Right hindlimb (tissue), 1 donor: ENCODE data around the gene PIBF1.
"Not testable (repeated sequence)": the region's sequence is repeated elsewhere in the genome, so short reads cannot be mapped to it uniquely, and the experiment has no call there.

Source experiments
- DNase-seq: peaks from one replicate; pipeline ENCODE4 v3.0.0-alpha.2; 2018

PIBF1 gene

GRCh38 chr13:72931311-72931710 lies 149.4 kb downstream of the PIBF1 start:
- no peak for DNase-seq

DNA sequence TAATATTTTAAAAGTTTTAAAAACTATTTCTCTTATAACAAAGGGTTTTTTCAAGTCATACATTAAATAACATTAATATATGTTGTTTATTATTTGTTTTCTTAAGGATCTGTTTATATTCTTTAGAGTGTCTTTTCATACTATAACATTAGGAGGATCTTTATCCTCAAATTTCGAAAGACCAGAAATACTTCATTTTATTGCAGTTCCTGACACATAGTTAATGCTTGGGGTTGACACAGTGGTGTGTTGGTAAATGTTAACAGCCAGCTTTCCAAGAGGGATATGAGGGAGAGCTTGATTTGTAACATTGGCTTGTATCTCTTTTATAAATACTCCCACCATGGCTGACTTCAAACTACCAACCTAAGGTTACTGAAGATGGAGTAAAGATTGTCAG lies 150.3 kb downstream of the PIBF1 start:
- no peak for DNase-seq

GRCh38 chr13:72946267-72946666 lies 164.3 kb downstream of the PIBF1 start:
- DNase-seq, result not testable (repeated sequence)

DNA sequence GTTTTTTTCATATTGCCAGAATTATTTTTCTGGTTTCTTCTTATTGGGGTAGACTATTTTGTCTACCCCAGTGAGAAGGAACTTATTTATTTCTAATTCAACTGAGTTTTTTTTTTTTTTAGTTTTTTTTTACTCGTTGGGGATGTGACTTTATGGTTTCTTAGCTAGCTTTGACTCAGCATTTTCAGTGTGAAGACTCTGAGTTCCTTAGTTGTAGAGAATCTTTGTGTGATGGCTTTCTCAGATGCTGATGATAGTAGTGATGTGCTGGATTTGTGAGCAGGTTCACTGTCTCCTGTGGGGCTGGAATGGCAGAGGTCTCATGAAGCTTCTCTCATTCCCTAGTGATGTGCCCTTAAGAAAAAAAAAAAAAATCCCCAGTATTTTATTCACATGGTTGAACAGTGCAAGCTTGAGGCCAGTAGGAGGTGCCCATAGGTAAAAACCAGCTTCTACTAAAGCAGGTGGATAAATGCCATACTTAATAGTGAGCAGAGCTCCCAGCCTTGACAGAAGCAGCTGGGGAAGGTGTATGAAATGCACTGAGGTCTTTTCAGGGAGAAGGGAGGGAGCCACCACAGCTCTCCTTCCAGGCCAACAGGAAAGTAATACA lies 170.7 kb downstream of the PIBF1 start:
- no peak for DNase-seq

GRCh38 chr13:72953391-72953965 lies 171.5 kb downstream of the PIBF1 start:
- DNase-seq, result no peak

DNA sequence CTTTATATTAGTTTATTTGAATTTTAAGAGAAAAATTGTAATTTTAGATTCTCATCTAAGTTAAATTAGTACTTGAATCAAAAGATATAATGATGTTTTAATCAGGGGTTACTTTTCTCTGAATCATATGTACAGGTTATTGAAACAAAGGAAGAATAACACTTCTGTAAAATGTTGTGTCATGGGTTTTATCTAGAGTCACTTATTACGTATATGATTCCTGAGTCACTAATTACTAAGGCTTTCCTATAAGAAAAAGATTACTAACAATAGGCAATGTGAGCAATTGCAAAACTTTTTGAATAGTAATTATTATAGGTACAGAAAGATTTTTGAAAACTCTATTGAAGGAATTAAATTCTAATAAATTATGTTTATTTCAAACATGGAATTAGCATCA lies 177.7 kb downstream of the PIBF1 start:
- no peak for DNase-seq

- DNase-seq, result no peak
Measured at GRCh38 chr13:72960114-72960513, 178.2 kb downstream of the PIBF1 start.

GRCh38 chr13:72960541-72960940 lies 178.6 kb downstream of the PIBF1 start:
- DNase-seq, result no peak

- DNase-seq, result no peak
Measured at GRCh38 chr13:72963762-72964161, 181.8 kb downstream of the PIBF1 start.

GRCh38 chr13:72970301-72970880 lies 188.5 kb downstream of the PIBF1 start:
- no peak for DNase-seq

- no peak for DNase-seq
Measured at GRCh38 chr13:72970956-72971355, 189.0 kb downstream of the PIBF1 start.

- no peak for DNase-seq
Measured at GRCh38 chr13:72973234-72973633, 191.3 kb downstream of the PIBF1 start.

GRCh38 chr13:72983085-72983768 lies 201.3 kb downstream of the PIBF1 start:
- DNase-seq, result no peak

- DNase-seq, result no peak
Measured at GRCh38 chr13:72985610-72986009, 203.7 kb downstream of the PIBF1 start.

GRCh38 chr13:72986197-72986596 lies 204.3 kb downstream of the PIBF1 start:
- no peak for DNase-seq

GRCh38 chr13:72990953-72991352 lies 209.0 kb downstream of the PIBF1 start:
- no peak for DNase-seq

GRCh38 chr13:72998012-72998411 lies 216.1 kb downstream of the PIBF1 start:
- DNase-seq, result no peak

DNA sequence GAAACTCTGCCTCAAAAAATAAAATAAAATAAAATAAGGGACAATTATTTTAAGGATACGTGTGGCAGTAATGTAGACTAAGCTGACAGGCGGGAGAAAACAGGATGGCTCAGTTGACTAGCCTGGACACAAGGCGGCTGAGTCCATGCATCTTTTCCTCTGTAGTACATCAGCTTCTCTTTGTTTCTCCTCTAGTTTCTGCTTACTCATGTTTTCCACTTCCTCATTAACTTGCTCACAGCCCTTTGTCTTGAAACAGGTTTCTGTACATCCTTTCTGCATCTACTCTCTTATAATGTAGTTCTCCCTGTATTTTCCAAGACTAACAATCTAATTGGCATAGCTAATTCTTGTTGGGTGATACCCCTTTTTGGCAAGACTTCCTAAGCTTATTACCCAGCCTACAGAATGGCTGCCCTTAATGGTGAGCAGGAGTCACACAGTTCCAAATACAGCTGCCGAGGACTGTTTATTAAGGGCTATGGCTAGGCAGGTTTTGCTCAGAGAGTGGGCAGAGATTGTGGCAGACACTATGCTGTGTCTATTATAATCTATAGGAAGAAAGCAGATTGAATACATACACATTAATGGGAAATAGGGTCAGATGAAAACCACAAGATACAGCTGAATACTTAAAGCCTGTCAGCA lies 218.2 kb downstream of the PIBF1 start:
- no peak for DNase-seq

- no peak for DNase-seq
Measured at GRCh38 chr13:73001971-73002370, 220.0 kb downstream of the PIBF1 start.

DNA sequence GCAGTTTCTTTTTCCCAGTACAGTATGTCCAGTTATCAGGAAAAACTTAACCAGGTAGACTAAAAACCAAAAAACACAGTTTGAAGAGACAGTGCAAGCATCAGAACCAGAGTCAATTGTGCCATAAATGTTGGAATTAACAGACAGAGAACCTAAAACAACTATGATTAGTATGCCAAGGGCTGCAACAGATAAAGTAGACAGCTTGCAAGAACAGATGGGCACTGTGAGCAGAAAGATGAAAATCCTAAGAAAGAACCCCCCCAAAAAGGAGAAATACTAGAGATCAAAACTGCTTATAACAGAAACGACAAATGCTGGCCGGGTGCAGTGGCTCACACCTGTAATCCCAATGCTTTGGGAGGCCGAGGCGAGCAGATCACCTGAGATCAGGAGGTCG lies 229.8 kb downstream of the PIBF1 start:
- DNase-seq, result no peak

DNA sequence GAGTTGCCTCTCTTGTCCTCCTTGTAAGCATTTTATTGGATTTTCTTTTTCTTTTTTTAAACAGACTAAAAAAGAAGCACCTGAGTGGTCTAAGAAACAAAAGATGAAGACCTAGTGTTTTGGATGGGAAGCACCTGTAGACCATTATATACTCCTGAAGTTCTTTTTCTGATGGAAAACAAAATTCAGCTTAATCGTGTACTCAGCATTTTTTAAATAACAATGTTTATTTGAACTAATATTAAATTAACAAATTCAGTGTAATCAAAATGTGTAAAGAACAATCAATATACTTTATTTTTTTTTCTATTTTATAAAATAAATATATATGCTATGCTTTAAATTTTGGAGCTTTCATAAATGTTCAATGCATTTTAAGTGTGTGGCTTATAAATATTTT lies 233.9 kb downstream of the PIBF1 start:
- no peak for DNase-seq

DNA sequence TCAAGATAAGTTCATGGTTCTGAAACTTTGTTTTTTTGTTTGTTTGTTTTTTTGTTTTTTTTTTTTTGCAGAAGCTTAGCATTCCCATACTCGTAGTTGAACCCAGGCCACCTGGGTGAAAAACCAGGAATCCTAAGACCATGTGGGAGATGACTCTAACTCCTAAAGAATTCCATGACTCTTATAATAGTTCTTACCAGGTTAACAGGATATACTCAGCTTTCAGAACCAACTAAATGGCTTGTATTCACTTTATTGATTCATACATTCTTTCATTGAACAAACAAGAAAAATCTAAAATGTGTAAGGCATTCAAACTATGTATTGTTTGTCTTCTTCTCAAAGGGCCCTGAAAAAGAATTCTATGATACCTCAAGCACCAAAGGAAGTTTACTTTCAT lies 236.4 kb downstream of the PIBF1 start:
- no peak for DNase-seq

DNA sequence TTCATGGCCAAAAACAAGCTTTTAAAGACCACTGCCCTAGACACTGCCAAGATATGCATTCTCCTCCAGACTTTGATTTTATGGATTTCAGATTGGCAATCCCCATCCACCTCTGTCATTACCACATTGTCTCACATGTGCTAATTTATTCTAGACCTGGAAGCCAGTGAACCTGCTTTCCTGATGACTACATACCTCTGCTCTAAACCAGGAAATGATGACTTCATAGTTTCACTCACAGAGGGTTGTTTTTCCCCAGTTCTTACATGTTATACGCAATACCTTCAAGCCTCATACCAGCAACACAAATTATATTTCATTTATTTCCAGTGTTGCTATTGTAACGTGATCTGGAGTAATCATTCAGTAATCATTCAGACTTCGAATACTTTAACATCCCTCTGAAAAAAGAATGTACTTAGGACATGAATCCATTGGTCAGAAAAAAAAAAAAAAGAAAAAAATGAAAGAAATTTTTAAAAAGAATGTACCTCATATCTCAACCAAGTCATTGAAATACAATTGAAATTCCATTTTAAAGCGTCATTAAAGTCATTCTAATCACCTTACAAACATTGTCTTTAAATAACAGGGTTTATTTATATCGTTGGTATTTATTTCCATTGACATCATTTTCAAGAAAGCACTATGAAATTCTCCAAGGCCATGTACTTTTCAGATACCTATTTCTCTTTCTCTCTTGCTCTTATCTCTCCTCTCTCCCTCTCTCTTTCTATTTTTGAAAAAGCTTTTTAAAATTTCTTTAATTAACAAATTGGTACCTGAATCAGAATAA lies 243.5 kb downstream of the PIBF1 start:
- DNase-seq, result no peak
